ENCODE measurements around the gene UTP4. TPM values are rescaled to one million over a fixed set of nuclear protein-coding genes. Genes with fewer than 3 reads are reported as not detected.
A peak's percentile ranks its signal among the peaks of the same experiment; 100 is the strongest.

Gene UTP4
- total RNA-seq, 1 donor = 29.3 TPM

- DNase-seq (ENCODE audit: low read depth) = peak; percentile 82
- H3K4me3 ChIP-seq (ENCODE audit: low read depth, low read length) = no peak overlapping the region
- TF ChIP-seq CTCF (IDR thresholded peaks at IDR 0.05; ENCODE audit: insufficient read depth, low read length) = no peak
Measured at GRCh38 chr16:69176033-69176800, 43.8 kb downstream of the UTP4 start.

DNA sequence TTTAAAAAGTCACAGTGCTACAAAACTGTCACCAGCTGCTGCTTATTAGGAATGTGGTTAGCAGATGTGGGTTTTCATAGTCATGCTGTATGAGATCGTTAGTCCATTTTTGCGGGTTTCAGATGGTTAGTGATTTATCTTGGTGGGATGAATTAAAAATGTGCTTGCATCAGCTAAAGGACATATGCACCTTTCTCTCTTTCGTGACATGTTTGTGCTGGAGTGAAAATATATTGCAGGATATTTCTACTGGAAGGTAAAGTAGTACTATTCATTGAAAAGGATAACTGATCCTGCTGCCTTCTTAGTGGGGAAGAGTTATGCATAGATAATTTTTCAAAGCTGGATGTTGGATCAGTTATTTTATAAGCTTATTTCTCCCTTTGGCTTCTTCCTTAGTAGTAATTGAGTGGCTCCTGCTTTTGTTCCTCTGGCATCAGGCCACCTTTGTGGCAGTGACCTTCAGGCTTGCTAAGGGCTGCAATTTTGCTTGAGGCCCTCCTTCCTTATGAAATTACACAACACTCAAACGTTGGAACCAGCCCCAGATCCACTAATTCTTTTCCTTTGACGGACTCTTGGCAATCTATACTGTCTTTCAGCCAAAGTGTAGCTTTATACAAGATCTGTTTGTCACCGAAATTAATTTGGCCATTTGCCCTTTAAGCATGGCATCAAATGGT lies 47.0 kb downstream of the UTP4 start:
- DNase-seq (ENCODE audit: low read depth) = peak; percentile 98
- TF ChIP-seq CTCF (IDR thresholded peaks at IDR 0.05; ENCODE audit: insufficient read depth, low read length) = no peak
- H3K4me3 ChIP-seq (ENCODE audit: low read depth, low read length) = no peak overlapping the region

- DNase-seq (ENCODE audit: low read depth) = no peak
- no peak for TF ChIP-seq CTCF (IDR thresholded peaks at IDR 0.05; ENCODE audit: insufficient read depth, low read length)
- no peak overlapping the region for H3K4me3 ChIP-seq (ENCODE audit: low read depth, low read length)
Measured at GRCh38 chr16:69180011-69180338, 47.5 kb downstream of the UTP4 start.

GRCh38 chr16:69182730-69183416 lies 50.4 kb downstream of the UTP4 start:
- no peak overlapping the region for H3K4me3 ChIP-seq (ENCODE audit: low read depth, low read length)
- no peak for TF ChIP-seq CTCF (IDR thresholded peaks at IDR 0.05; ENCODE audit: insufficient read depth, low read length)
- no peak for DNase-seq (ENCODE audit: low read depth)

DNA sequence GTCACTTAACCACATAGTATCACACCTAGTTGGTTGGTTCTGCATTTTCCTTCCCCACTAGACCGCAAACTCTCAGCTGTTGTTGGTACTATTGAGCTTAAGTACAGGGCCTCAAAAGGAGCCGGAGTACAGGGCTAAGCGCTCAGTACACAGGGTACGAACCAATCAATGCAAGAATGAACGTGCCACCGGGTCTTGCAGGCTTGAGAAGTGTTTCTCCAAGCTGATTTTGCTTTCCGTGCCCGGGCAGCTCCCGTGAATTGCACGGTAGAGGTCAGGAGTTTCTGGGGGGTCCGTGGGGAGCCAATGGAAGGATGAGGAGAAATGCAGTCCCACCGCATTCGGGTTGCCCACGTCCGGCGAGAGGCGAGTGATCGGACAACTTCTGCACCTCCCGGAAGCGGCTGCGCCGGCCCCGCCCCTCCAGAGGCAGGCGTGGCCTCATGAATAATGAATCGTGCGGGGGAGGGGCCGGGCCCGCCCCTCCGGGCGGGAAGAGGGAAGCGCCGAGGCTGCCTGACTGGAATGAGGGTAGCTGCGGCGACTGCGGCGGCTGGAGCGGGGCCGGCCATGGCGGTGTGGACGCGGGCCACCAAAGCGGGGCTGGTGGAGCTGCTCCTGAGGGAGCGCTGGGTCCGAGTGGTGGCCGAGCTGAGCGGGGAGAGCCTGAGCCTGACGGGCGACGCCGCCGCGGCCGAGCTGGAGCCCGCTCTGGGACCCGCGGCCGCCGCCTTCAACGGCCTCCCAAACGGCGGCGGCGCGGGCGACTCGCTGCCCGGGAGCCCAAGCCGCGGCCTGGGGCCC lies 54.4 kb downstream of the UTP4 start, which contains the start of gene SNTB2:
Gene SNTB2 (plus strand): TSS at position 523 of the 804 bp plus-strand sequence. CDS start 3 bp downstream, at position 526.
- DNase-seq (ENCODE audit: low read depth) = peak; percentile 77
- H3K4me3 ChIP-seq (ENCODE audit: low read depth, low read length) = peak within 1 kb of the TSS; percentile 73
- no peak for TF ChIP-seq CTCF (IDR thresholded peaks at IDR 0.05; ENCODE audit: insufficient read depth, low read length)
